H1 (cell line): ENCODE data around the gene ACSL3. TPM values are rescaled to one million over a fixed set of nuclear protein-coding genes. Genes with fewer than 3 reads are reported as not detected.
"Not testable (repeated sequence)": the region's sequence is repeated elsewhere in the genome, so short reads cannot be mapped to it uniquely, and the experiment has no call there.

Experiments used
- CTCF ChIA-PET: fragments of 300-600 bp; sonication (Branson Sonifier 250); formaldehyde crosslinking; loops from one replicate; lab custom pipeline; 2021; ENCODE audit not compliant: partially characterized antibody; lab: Charles Lee
- POLR2A ChIA-PET: fragments of 300-600 bp; sonication (Branson Sonifier 250); formaldehyde crosslinking; loops from one replicate; lab custom pipeline; 2021; ENCODE audit warnings: inconsistent platforms; ENCODE audit not compliant: partially characterized antibody; lab: Charles Lee
- DNase-seq, 2 experiments: peaks; one replicate each; pipeline versions ENCODE4 v3.0.0 to v3.0.0-alpha.2; 2010 to 2022; ENCODE audit warnings: low spot score in 2 of 2, low read depth in 1 of 2, mixed read lengths in 1 of 2
- FAIRE-seq: peaks from 2 replicates; lab custom pipeline; 2011; peaks lifted over from hg19 to GRCh38; lab: Jason Lieb, UNC
- H2AFZ ChIP-seq: 2 replicates; pipeline ENCODE4 v1.8.1; 2012; ENCODE audit warnings: low read length, inconsistent platforms
- H2AK5ac ChIP-seq: 2 replicates; pipeline ENCODE4 v1.6.1; 2013; ENCODE audit warnings: low read depth, low read length
- H2BK120ac ChIP-seq: replicated peaks from 2 replicates; pipeline ENCODE3; 2013; ENCODE audit warnings: low read depth, low read length, inconsistent platforms
- H2BK12ac ChIP-seq: 2 replicates; pipeline ENCODE4 v1.6.1; 2013; ENCODE audit warnings: low read depth, low read length
- H2BK15ac ChIP-seq: 2 replicates; pipeline ENCODE4 v1.6.1; 2013; ENCODE audit warnings: low read length
- H2BK20ac ChIP-seq: 2 replicates; pipeline ENCODE4 v1.6.1; 2013; ENCODE audit warnings: low read length
- H2BK5ac ChIP-seq: 2 replicates; pipeline ENCODE4 v1.6.1; 2013; ENCODE audit warnings: low read depth, low read length
- H3K14ac ChIP-seq: 2 replicates; pipeline ENCODE4 v1.6.1; 2013; ENCODE audit warnings: inconsistent platforms; ENCODE audit not compliant: insufficient read length
- H3K18ac ChIP-seq: 2 replicates; pipeline ENCODE4 v1.6.1; 2013; ENCODE audit warnings: low read length; ENCODE audit errors: extremely low read depth
- H3K23ac ChIP-seq: 2 replicates; pipeline ENCODE4 v1.6.1; 2013; ENCODE audit warnings: inconsistent platforms; ENCODE audit not compliant: insufficient read length
- H3K23me2 ChIP-seq: 2 replicates; pipeline ENCODE4 v1.6.1; 2013; ENCODE audit warnings: low read depth, low read length
- H3K27ac ChIP-seq: 2 replicates; pipeline ENCODE4 v1.6.1; 2011; ENCODE audit warnings: low read depth, low read length, inconsistent platforms
- H3K27me3 ChIP-seq, 4 experiments: replicated peaks in 1 of 4; 1 replicate in 1 of 4; 2 replicates in 3 of 4; pipeline versions ENCODE4 v1.6.1 to v1.8.1; 2011 to 2013; ENCODE audit warnings: low read length in 3 of 4, mild to moderate bottlenecking in 3 of 4, inconsistent platforms in 2 of 4, mixed read lengths in 2 of 4, moderate library complexity in 1 of 4; ENCODE audit not compliant: control insufficient read depth in 3 of 4, insufficient read depth in 3 of 4; ENCODE audit errors: extremely low read depth in 1 of 4
- H3K36me3 ChIP-seq, 4 experiments: 2 replicates each; pipeline versions ENCODE4 v1.6.1 to v1.8.1; 2011 to 2013; ENCODE audit warnings: mild to moderate bottlenecking in 4 of 4, low read length in 3 of 4, moderate library complexity in 2 of 4, control low read depth in 1 of 4, inconsistent platforms in 1 of 4; ENCODE audit not compliant: insufficient read depth in 4 of 4, control insufficient read depth in 2 of 4
- H3K4ac ChIP-seq: replicated peaks from 2 replicates; pipeline ENCODE3; 2013; ENCODE audit warnings: low read length, low read depth, mixed read lengths, inconsistent platforms; ENCODE audit not compliant: insufficient read length
- H3K4me1 ChIP-seq, 4 experiments: replicated peaks in 1 of 4; 1 replicate in 1 of 4; 2 replicates in 3 of 4; pipeline versions ENCODE4 v1.6.1 to v1.8.1; 2011 to 2013; ENCODE audit warnings: low read length in 3 of 4, inconsistent platforms in 2 of 4, mixed read lengths in 1 of 4; ENCODE audit not compliant: insufficient read depth in 4 of 4, control insufficient read depth in 3 of 4
- H3K4me2 ChIP-seq, 2 experiments: 2 replicates each; pipeline versions ENCODE4 v1.6.1 to v1.8.1; 2011 to 2013; ENCODE audit warnings: low read depth in 2 of 2, low read length in 2 of 2, control low read depth in 1 of 2, inconsistent platforms in 1 of 2, mild to moderate bottlenecking in 1 of 2; ENCODE audit not compliant: insufficient read depth in 1 of 2
- H3K4me3 ChIP-seq, 4 experiments: fragments of 200-600, 300-600 bp in 1 of 4; sonication (generic), shearing (Covaris generic), sonication (Bioruptor Twin) in 1 of 4; 2 replicates each; pipeline versions ENCODE4 v1.5.1 to v1.8.1; 2011 to 2016; ENCODE audit warnings: low read length in 4 of 4, low read depth in 3 of 4, control low read depth in 2 of 4, inconsistent platforms in 2 of 4, mild to moderate bottlenecking in 2 of 4, mixed read lengths in 1 of 4, moderate library complexity in 1 of 4; ENCODE audit not compliant: insufficient read depth in 2 of 4; ENCODE audit errors: extremely low read depth in 1 of 4
- H3K56ac ChIP-seq: replicated peaks from 2 replicates; pipeline ENCODE3; 2013; ENCODE audit warnings: low read depth, mild to moderate bottlenecking, mixed read lengths, low read length, inconsistent platforms; ENCODE audit not compliant: insufficient read length
- H3K79me1 ChIP-seq: 2 replicates; pipeline ENCODE4 v1.6.1; 2013; ENCODE audit warnings: low read depth, low read length, control low read depth
- H3K79me2 ChIP-seq, 2 experiments: 2 replicates each; pipeline versions ENCODE4 v1.6.1 to v1.8.1; 2012 to 2013; ENCODE audit warnings: low read length in 2 of 2, mild to moderate bottlenecking in 2 of 2, inconsistent platforms in 1 of 2; ENCODE audit not compliant: insufficient read depth in 2 of 2, control insufficient read depth in 1 of 2
- H3K9ac ChIP-seq, 4 experiments: replicated peaks in 1 of 4; 1 replicate in 1 of 4; 2 replicates in 3 of 4; pipeline versions ENCODE4 v1.6.1 to v1.8.1; 2011 to 2013; ENCODE audit warnings: low read depth in 3 of 4, low read length in 3 of 4, control low read depth in 2 of 4, mild to moderate bottlenecking in 2 of 4, moderate library complexity in 2 of 4, inconsistent platforms in 1 of 4; ENCODE audit errors: extremely low read depth in 1 of 4
- H3K9me3 ChIP-seq, 2 experiments: 2 replicates each; pipeline versions ENCODE4 v1.6.1 to v1.8.1; 2012 to 2013; ENCODE audit warnings: mild to moderate bottlenecking in 2 of 2, moderate library complexity in 2 of 2, control low read depth in 1 of 2, inconsistent platforms in 1 of 2, low read depth in 1 of 2, low read length in 1 of 2, mixed read lengths in 1 of 2; ENCODE audit not compliant: insufficient read depth in 2 of 2
- H4K20me1 ChIP-seq, 2 experiments: replicated peaks in 1 of 2; 2 replicates each; pipeline versions ENCODE3 to v1.8.1; 2011 to 2013; ENCODE audit warnings: inconsistent platforms in 2 of 2, low read length in 2 of 2, mild to moderate bottlenecking in 1 of 2; ENCODE audit not compliant: insufficient read depth in 2 of 2, control insufficient read depth in 1 of 2
- H4K5ac ChIP-seq: 2 replicates; pipeline ENCODE4 v1.6.1; 2013; ENCODE audit warnings: low read length, low read depth, mixed read lengths, inconsistent platforms; ENCODE audit not compliant: insufficient read length
- H4K8ac ChIP-seq: 2 replicates; pipeline ENCODE4 v1.8.0; 2013; ENCODE audit warnings: mild to moderate bottlenecking, moderate library complexity, low read length, inconsistent platforms; ENCODE audit not compliant: insufficient read depth; ENCODE audit errors: extremely low read depth
- H4K91ac ChIP-seq: replicated peaks from 2 replicates; pipeline ENCODE3; 2013; ENCODE audit warnings: low read length, mixed read lengths, inconsistent platforms; ENCODE audit not compliant: insufficient read length
- WGBS, 2 experiments: shearing (Covaris generic) in 1 of 2; methylation state at CpG; one replicate each; pipeline versions ENCODE4 v1.1.6 to v1.1.7; 2013 to 2015; ENCODE audit warnings: low lambda C conversion rate in 2 of 2, mixed read lengths in 2 of 2, inconsistent platforms in 1 of 2, low coverage in 1 of 2, missing lambda C conversion rate in 1 of 2; ENCODE audit not compliant: insufficient replicate concordance in 2 of 2, insufficient coverage in 1 of 2, insufficient read length in 1 of 2; ENCODE audit errors: extremely low coverage in 1 of 2, missing lambda C conversion rate in 1 of 2; 5-methylcytosine and 5-hydroxymethylcytosine counted together
- polyA plus RNA-seq, 7 experiments: library from polyadenylated mRNA; depleted of rRNA in 3 of 7; stranded (reverse) in 5 of 7; unstranded in 2 of 7; fragments of >200 nt in 5 of 7; fragments of 200-250 nt in 2 of 7; gene quantifications; 1 replicate in 5 of 7; 2 replicates in 1 of 7; 4 replicates in 1 of 7; pipeline versions ENCODE4 v1.2.1 to v1.2.3, GENCODE V29; 2011 to 2013; ENCODE audit warnings: missing spikeins in 2 of 7, mixed read lengths in 2 of 7
- total RNA-seq: library from RNA; stranded (reverse); fragmentation: NEBNext Ultra II Directional; extraction: Animal tissue kit (Norgen Biotek cat#: 25700); gene quantifications from 2 replicates; pipeline ENCODE4 v1.2.1, GENCODE V29; 2021

The ACSL3 gene
- total and polyA plus RNA-seq, 2 of the 8 experiments (the other 6 are each of a cell fraction or from before 2014, with no cell fraction given) = 37.5 to 98.1 TPM

GRCh38 chr2:222848031-222848430 is 12.8 kb upstream of the ACSL3 start:
- H3K79me2 ChIP-seq, H2BK12ac ChIP-seq, FAIRE-seq, H4K8ac ChIP-seq, H2BK20ac ChIP-seq, H3K18ac ChIP-seq, H2AFZ ChIP-seq, H3K23ac ChIP-seq, H3K4me3 ChIP-seq, H2AK5ac ChIP-seq, H3K27ac ChIP-seq, H3K4me1 ChIP-seq, H2BK5ac ChIP-seq, H3K79me1 ChIP-seq, H4K5ac ChIP-seq, H3K4ac ChIP-seq, H3K4me2 ChIP-seq, H3K56ac ChIP-seq, POLR2A ChIA-PET, H3K9ac ChIP-seq, H4K20me1 ChIP-seq, H3K9me3 ChIP-seq, H3K23me2 ChIP-seq, H3K36me3 ChIP-seq, H2BK15ac ChIP-seq, H3K27me3 ChIP-seq, H3K14ac ChIP-seq, H2BK120ac ChIP-seq, H4K91ac ChIP-seq: not testable (repeated sequence)
- DNase-seq = peak in 1 of 2 experiments; percentile 3
- WGBS, 2 experiments = 90% methylated on average over 6 of the region's 6 CpGs; no CpG with 5 or more reads in 1 of the 2 experiments
- CTCF ChIA-PET = interaction anchor here (1.3 kb wide), 1 partner anchor 9 kb away, joined by 6 read pairs; no protein-coding TSS in a partner anchor
